K562 (cell line): ENCODE data around the gene ZNF740. TPM values are rescaled to one million over a fixed set of nuclear protein-coding genes. Genes with fewer than 3 reads are reported as not detected.

Experiments
- ATAC-seq: fragments of 200-7000 bp; cut with Tn5 transposase; 3 replicates; pipeline ENCODE4 v1.9.1; 2020; ENCODE audit warnings: moderate library complexity
- BruUV-seq: library from RNA; stranded (reverse); fragments of 400-500 nt; replicated peaks from 2 replicates; lab custom pipeline; 2021; lab: Mats Ljungman, UMichigan
- CTCF ChIA-PET: fragments of 300-600 bp; formaldehyde crosslinking; extraction: SDS; loops from one replicate; lab custom pipeline; 2021; ENCODE audit warnings: low intra/inter-chr PET ratio; lab: Yijun Ruan, JAX
- POLR2A ChIA-PET: fragments of 300-600, 350-650 bp; sonication (Branson Sonifier 250); formaldehyde crosslinking; extraction: SDS; loops from one replicate; lab custom pipeline; 2021; ENCODE audit warnings: antibody characterized with exemption, inconsistent platforms; lab: Yijun Ruan, JAX
- DNase-seq, 4 experiments: peaks; one replicate each; pipeline versions ENCODE4 v3.0.0 to v3.0.0-alpha.2; 2011 to 2018; ENCODE audit warnings: low spot score in 3 of 4, mixed read lengths in 3 of 4; ENCODE audit errors: extremely low read depth in 1 of 4
- FAIRE-seq: peaks from 2 replicates; lab custom pipeline; 2011; peaks lifted over from hg19 to GRCh38; lab: Jason Lieb, UNC
- H2AFZ ChIP-seq: 2 replicates; pipeline ENCODE4 v1.6.0; 2011; ENCODE audit warnings: low read depth, low read length, control low read depth, inconsistent platforms
- H3K27ac ChIP-seq: fragments of 200-600 bp; 3 replicates; pipeline ENCODE4 v1.8.0; 2011; ENCODE audit warnings: low read depth, mild to moderate bottlenecking, control low read depth, inconsistent platforms, low read length, moderate library complexity, mixed read lengths; ENCODE audit errors: extremely low read depth
- H3K27me3 ChIP-seq, 2 experiments: fragments of 300-600 bp in 1 of 2; 2 replicates in 1 of 2; 3 replicates in 1 of 2; pipeline versions ENCODE4 v1.6.0 to v1.8.0; 2011; ENCODE audit warnings: inconsistent platforms in 2 of 2, low read length in 2 of 2, mild to moderate bottlenecking in 1 of 2, mixed read lengths in 1 of 2, moderate library complexity in 1 of 2; ENCODE audit not compliant: control insufficient read depth in 2 of 2, insufficient read depth in 2 of 2
- H3K36me3 ChIP-seq: fragments of 300-600 bp; 3 replicates; pipeline ENCODE4 v1.8.0; 2011; ENCODE audit warnings: mild to moderate bottlenecking, low read length, inconsistent platforms; ENCODE audit not compliant: control insufficient read depth, insufficient read depth
- H3K4me1 ChIP-seq, 2 experiments: fragments of 200-600 bp in 1 of 2; replicated peaks in 1 of 2; 2 replicates in 1 of 2; 3 replicates in 1 of 2; pipeline versions ENCODE4 v1.5.1 to v1.8.0; 2011; ENCODE audit warnings: inconsistent platforms in 2 of 2, low read length in 2 of 2, mild to moderate bottlenecking in 1 of 2, mixed read lengths in 1 of 2, moderate library complexity in 1 of 2; ENCODE audit not compliant: control insufficient read depth in 2 of 2, insufficient read depth in 2 of 2
- H3K4me2 ChIP-seq: 2 replicates; pipeline ENCODE4 v1.6.1; 2011; ENCODE audit warnings: low read length, control low read depth, inconsistent platforms, mixed read lengths; ENCODE audit not compliant: insufficient read depth
- H3K4me3 ChIP-seq: fragments of 200-600 bp; sonication (generic), shearing (Covaris generic); 2 replicates; pipeline ENCODE4 v1.5.1; 2016; ENCODE audit warnings: control low read depth, inconsistent platforms
- H3K79me2 ChIP-seq: fragments of 200-600 bp; 3 replicates; pipeline ENCODE4 v1.8.0; 2011; ENCODE audit warnings: low read length, inconsistent platforms; ENCODE audit not compliant: control insufficient read depth, insufficient read depth
- H3K9ac ChIP-seq, 2 experiments: 2 replicates each; pipeline versions ENCODE4 v1.6.0 to v1.6.1; 2011; ENCODE audit warnings: low read depth in 2 of 2, low read length in 2 of 2, control low read depth in 1 of 2, inconsistent platforms in 1 of 2, mild to moderate bottlenecking in 1 of 2, mixed read lengths in 1 of 2; ENCODE audit not compliant: insufficient read depth in 1 of 2
- H3K9me1 ChIP-seq: one replicate; pipeline ENCODE4 v1.6.0; 2011; ENCODE audit warnings: inconsistent platforms, mild to moderate bottlenecking, low read length, moderate library complexity; ENCODE audit not compliant: control insufficient read depth, insufficient read depth
- H3K9me3 ChIP-seq: replicated peaks from 2 replicates; pipeline ENCODE4 v1.5.1; 2011; ENCODE audit warnings: low read depth, low read length, inconsistent platforms; ENCODE audit not compliant: control insufficient read depth, insufficient read depth
- H4K20me1 ChIP-seq: replicated peaks from 2 replicates; pipeline ENCODE4 v1.6.1; 2011; ENCODE audit warnings: low read length, inconsistent platforms, mixed read lengths; ENCODE audit not compliant: control insufficient read depth, insufficient read depth
- ASH1L ChIP-seq: fragments of 450-650 bp; IDR thresholded peaks from 2 replicates; pipeline ENCODE4 v1.6.1; 2018; ENCODE audit warnings: borderline replicate concordance, mild to moderate bottlenecking, low read depth; ENCODE audit not compliant: partially characterized antibody
- CHD4 ChIP-seq: fragments of 200-600 bp; sonication (generic); IDR thresholded peaks from 3 replicates; pipeline ENCODE4 v1.6.1; 2012; ENCODE audit warnings: low read depth, mild to moderate bottlenecking, mixed read lengths, low read length, inconsistent platforms; ENCODE audit not compliant: insufficient read depth, insufficient replicate concordance, poor library complexity, severe bottlenecking
- DDX20 ChIP-seq: fragments of 450-650 bp; IDR thresholded peaks from 2 replicates; pipeline ENCODE4 v1.6.1; 2016; ENCODE audit warnings: missing genetic modification characterization, low read depth, mild to moderate bottlenecking, missing compliant biosample characterization, moderate library complexity
- DIDO1 ChIP-seq: fragments of 450-650 bp; IDR thresholded peaks from 2 replicates; pipeline ENCODE4 v1.6.1; 2016; ENCODE audit warnings: low read depth, missing biosample characterization, missing genetic modification characterization
- KDM1A ChIP-seq, 2 experiments: fragments of 450-650 bp; IDR thresholded peaks; 2 replicates each; pipeline ENCODE4 v1.6.1; 2016; ENCODE audit warnings: mild to moderate bottlenecking in 2 of 2
- LEF1 ChIP-seq: fragments of 450-650 bp; IDR thresholded peaks from 2 replicates; pipeline ENCODE4 v1.6.1; 2016; ENCODE audit warnings: mild to moderate bottlenecking
- NELFE ChIP-seq: IDR thresholded peaks from 2 replicates; pipeline ENCODE4 v1.6.1; 2011; ENCODE audit warnings: mild to moderate bottlenecking; ENCODE audit not compliant: insufficient read depth, insufficient read length
- NFRKB ChIP-seq: fragments of 450-650 bp; IDR thresholded peaks from 2 replicates; pipeline ENCODE4 v1.6.1; 2016; ENCODE audit warnings: low read depth
- PHF20 ChIP-seq: fragments of 450-650 bp; IDR thresholded peaks from 2 replicates; pipeline ENCODE4 v1.6.1; 2018; ENCODE audit not compliant: partially characterized antibody
- RB1 ChIP-seq: fragments of 450-650 bp; IDR thresholded peaks from 2 replicates; pipeline ENCODE4 v1.6.1; 2017; ENCODE audit warnings: low read depth, mild to moderate bottlenecking
- SMAD1 ChIP-seq: fragments of 150-350 bp; IDR thresholded peaks from 2 replicates; pipeline ENCODE4 v1.6.1; 2014; ENCODE audit warnings: low read length, low read depth; ENCODE audit not compliant: partially characterized antibody
- TRIM24 ChIP-seq, 2 experiments: fragments of 450-650 bp; IDR thresholded peaks; 2 replicates each; pipeline ENCODE4 v1.6.1; 2016
- ZNF764 ChIP-seq: fragments of 250-450 bp; sonication (Bioruptor Pico); IDR thresholded peaks from 2 replicates; pipeline ENCODE4 v1.4.0; 2020; ENCODE audit warnings: low read depth, mild to moderate bottlenecking, moderate library complexity
- WGBS: fragments of 100-300 bp; shearing (Covaris generic); methylation state at CpG from one replicate; pipeline ENCODE4 v1.1.6; 2016; ENCODE audit warnings: low coverage, mixed read lengths; ENCODE audit not compliant: insufficient coverage; ENCODE audit errors: missing lambda C conversion rate; 5-methylcytosine and 5-hydroxymethylcytosine counted together
- in situ Hi-C: fragments of 300-500 bp; cut with MboI; formaldehyde crosslinking; loops from 4 replicates; pipeline ENCODE4 v1.15.0; 2018; ENCODE audit warnings: inconsistent platforms, mixed read lengths
- intact Hi-C: fragments of 100-400 bp; cut with micrococcal nuclease; formaldehyde crosslinking; loops from 2 replicates; pipeline ENCODE4 v1.14.2; 2022
- polyA plus RNA-seq, 8 experiments: library from polyadenylated mRNA; depleted of rRNA in 4 of 8; stranded (reverse) in 5 of 8; unstranded in 3 of 8; fragments of >200 nt; fragmentation: Nextera tagmentation in 2 of 8; fragmentation: Illumina TruSeq in 1 of 8; extraction: Ambion mirVana in 2 of 8; extraction: Trizol in 1 of 8; gene quantifications; 2 replicates each; pipeline versions ENCODE4 v1.2.1 to v1.2.3, GENCODE V29; 2011 to 2014; ENCODE audit warnings: inconsistent platforms in 1 of 8, missing spikeins in 1 of 8
- total RNA-seq, 7 experiments: library from RNA; depleted of rRNA in 6 of 7; stranded (reverse); fragments of >200 nt in 6 of 7; fragmentation: Illumina TruSeq in 2 of 7; extraction: Trizol in 2 of 7; gene quantifications; 2 replicates each; pipeline versions ENCODE4 v1.2.1 to v1.2.3, GENCODE V29; 2011 to 2021; ENCODE audit warnings: low replicate concordance in 1 of 7

ZNF740 gene
- total and polyA plus RNA-seq, 9 of the 15 experiments (the other 6 are each of a cell fraction or from before 2014, with no cell fraction given), result 0.57 to 46.4 (median 18.6) TPM

DNA sequence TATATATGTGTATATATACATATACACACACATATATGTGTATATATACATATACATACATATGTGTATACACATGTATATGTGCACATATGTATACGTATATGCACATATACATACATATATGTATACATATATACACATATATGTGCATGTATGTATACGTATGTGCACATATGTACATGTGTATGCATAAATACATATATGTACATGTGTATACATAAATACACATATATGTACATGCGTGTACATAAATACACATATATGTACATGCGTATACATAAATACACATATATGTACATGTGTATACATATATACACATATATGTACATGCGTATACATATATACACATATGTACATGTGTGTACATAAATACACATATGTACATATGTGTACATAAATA, 33.3 kb upstream of the ZNF740 start:
- BruUV-seq, result no TSS peak
- DNase-seq (no peak), ATAC-seq (no peak), FAIRE-seq (no peak)
- in situ Hi-C loops (no loop called here), intact Hi-C loops (no loop called here)
- 81% methylated on average over 5 of the region's 5 CpGs for WGBS
- no peak overlapping the region for H3K4me3 ChIP-seq
- no peak overlapping the region for H2AFZ ChIP-seq
- H3K4me2 ChIP-seq, result no peak overlapping the region
- H3K27ac ChIP-seq, result no peak overlapping the region
- CTCF ChIA-PET, result no interaction called here
- peaks cover 6 to 9% of the 10 kb centered on the region in 2 experiments; a peak in 3 of 5 replicates for H3K4me1 ChIP-seq
- H3K9me1 ChIP-seq, result no peaks in the 10 kb centered on the region
- H3K79me2 ChIP-seq, result no peaks in the 10 kb centered on the region
- H3K9me3 ChIP-seq, result peaks cover 5% of the 10 kb centered on the region
- peak; percentile 32 for TF ChIP-seq ASH1L
- no peak for TF ChIP-seq CHD4
- no peak for TF ChIP-seq DIDO1 (tag)
- no peak for TF ChIP-seq ZNF764 (CRISPR knock-in tag)
- no peak for TF ChIP-seq DDX20 (tag)
- TF ChIP-seq RB1, result no peak
- peak in 1 of 2 experiments; percentile 50; a peak in 1 of 4 replicates for TF ChIP-seq KDM1A (IDR thresholded peaks at IDR 0.05)
- TF ChIP-seq TRIM24 (IDR thresholded peaks at IDR 0.05), result peak; percentile 43 to 61; a peak in 3 of 4 replicates
- TF ChIP-seq PHF20, result peak; percentile 94
- TF ChIP-seq NELFE, result no peak
- TF ChIP-seq LEF1, result peak; percentile 58; the same call in 1 of the 2 replicates
- TF ChIP-seq NFRKB, result peak; percentile 90
- TF ChIP-seq SMAD1, result no peak
- TF ChIP-seq, all 486 proteins: peak for 6
- POLR2A ChIA-PET, result no interaction called here
- Histone ChIP-seq H4K20me1 (no peaks in the 10 kb centered on the region), H3K9ac (no peak overlapping the region), H3K27me3 (no peaks in the 10 kb centered on the region), H3K36me3 (no peaks in the 10 kb centered on the region)
